HG03342 (cell line): Measurements from ENCODE around the gene BLTP2.
A peak's percentile ranks its signal among the peaks of the same experiment; 100 is the strongest.

ENCODE experiments used
- ATAC-seq: cut with Tn5 transposase; IDR thresholded peaks from one replicate; pipeline ENCODE4 v1.9.1; 2021; ENCODE audit warnings: mild to moderate bottlenecking, moderate library complexity; ENCODE audit not compliant: unreplicated experiment

Gene BLTP2

GRCh38 chr17:28599311-28600184 is 45.4 kb downstream of the BLTP2 start:
- peak; percentile 33 for ATAC-seq

GRCh38 chr17:28598799-28599310 is 46.1 kb downstream of the BLTP2 start, which contains the start of gene SPAG5:
SPAG5 (minus strand) TSS chr17:28599025; CDS start chr17:28598946, 79 bp downstream.
- peak; percentile 81 for ATAC-seq

GRCh38 chr17:28598389-28598788 is 46.6 kb downstream of the BLTP2 start:
- no peak for ATAC-seq

GRCh38 chr17:28597606-28598383 is 47.2 kb downstream of the BLTP2 start:
- ATAC-seq: no peak
